ENCODE measurements around the gene MOSPD3.

- TF ChIP-seq POLR2AphosphoS5 (IDR thresholded peaks at IDR 0.05; ENCODE audit: low read depth), result no peak
- no peak for TF ChIP-seq CTCF (IDR thresholded peaks at IDR 0.05; ENCODE audit: insufficient read depth, low read length)
- TF ChIP-seq GABPA (IDR thresholded peaks at IDR 0.05; ENCODE audit: low read depth), result no peak
Measured at GRCh38 chr7:100640517-100641440, 28.4 kb downstream of the MOSPD3 start.
